GM21619 (cell line): ENCODE measurements around the gene OBP2A.

Source experiments
- ATAC-seq: cut with Tn5 transposase; IDR thresholded peaks from one replicate; pipeline ENCODE4 v1.9.1; 2021; ENCODE audit not compliant: unreplicated experiment

OBP2A gene

GRCh38 chr9:135575995-135576631, 30.2 kb downstream of the OBP2A start:
- ATAC-seq, result no peak

GRCh38 chr9:135577256-135577655, 31.3 kb downstream of the OBP2A start:
- no peak for ATAC-seq

- no peak for ATAC-seq
Measured at GRCh38 chr9:135579356-135579755, 33.4 kb downstream of the OBP2A start.

- no peak for ATAC-seq
Measured at GRCh38 chr9:135579889-135580660, 34.1 kb downstream of the OBP2A start.

GRCh38 chr9:135580664-135581380, 34.9 kb downstream of the OBP2A start:
- ATAC-seq, result no peak

GRCh38 chr9:135581636-135582426, 35.9 kb downstream of the OBP2A start:
- no peak for ATAC-seq

- ATAC-seq, result no peak
Measured at GRCh38 chr9:135582541-135582940, 36.6 kb downstream of the OBP2A start.

- no peak for ATAC-seq
Measured at GRCh38 chr9:135582966-135583687, 37.2 kb downstream of the OBP2A start.

- ATAC-seq, result no peak
Measured at GRCh38 chr9:135583688-135584011, 37.7 kb downstream of the OBP2A start.

GRCh38 chr9:135584371-135584770, 38.4 kb downstream of the OBP2A start:
- no peak for ATAC-seq

- ATAC-seq, result no peak
Measured at GRCh38 chr9:135584934-135585333, 39.0 kb downstream of the OBP2A start.

- ATAC-seq, result no peak
Measured at GRCh38 chr9:135586601-135587109, 40.7 kb downstream of the OBP2A start.

GRCh38 chr9:135587658-135588057, 41.7 kb downstream of the OBP2A start:
- ATAC-seq, result no peak

GRCh38 chr9:135588371-135588770, 42.4 kb downstream of the OBP2A start:
- ATAC-seq, result no peak

GRCh38 chr9:135588886-135589595, 43.1 kb downstream of the OBP2A start:
- no peak for ATAC-seq

- no peak for ATAC-seq
Measured at GRCh38 chr9:135589596-135590485, 43.9 kb downstream of the OBP2A start.

- ATAC-seq, result no peak
Measured at GRCh38 chr9:135590486-135591079, 44.7 kb downstream of the OBP2A start.
